GM21367 (cell line): Measurements from ENCODE around the gene ADCY9.
"Not testable (repeated sequence)": the region's sequence is repeated elsewhere in the genome, so short reads cannot be mapped to it uniquely, and the experiment has no call there.

Experiments
- ATAC-seq: cut with Tn5 transposase; IDR thresholded peaks from one replicate; pipeline ENCODE4 v1.9.1; 2021; ENCODE audit not compliant: unreplicated experiment

The ADCY9 gene

DNA sequence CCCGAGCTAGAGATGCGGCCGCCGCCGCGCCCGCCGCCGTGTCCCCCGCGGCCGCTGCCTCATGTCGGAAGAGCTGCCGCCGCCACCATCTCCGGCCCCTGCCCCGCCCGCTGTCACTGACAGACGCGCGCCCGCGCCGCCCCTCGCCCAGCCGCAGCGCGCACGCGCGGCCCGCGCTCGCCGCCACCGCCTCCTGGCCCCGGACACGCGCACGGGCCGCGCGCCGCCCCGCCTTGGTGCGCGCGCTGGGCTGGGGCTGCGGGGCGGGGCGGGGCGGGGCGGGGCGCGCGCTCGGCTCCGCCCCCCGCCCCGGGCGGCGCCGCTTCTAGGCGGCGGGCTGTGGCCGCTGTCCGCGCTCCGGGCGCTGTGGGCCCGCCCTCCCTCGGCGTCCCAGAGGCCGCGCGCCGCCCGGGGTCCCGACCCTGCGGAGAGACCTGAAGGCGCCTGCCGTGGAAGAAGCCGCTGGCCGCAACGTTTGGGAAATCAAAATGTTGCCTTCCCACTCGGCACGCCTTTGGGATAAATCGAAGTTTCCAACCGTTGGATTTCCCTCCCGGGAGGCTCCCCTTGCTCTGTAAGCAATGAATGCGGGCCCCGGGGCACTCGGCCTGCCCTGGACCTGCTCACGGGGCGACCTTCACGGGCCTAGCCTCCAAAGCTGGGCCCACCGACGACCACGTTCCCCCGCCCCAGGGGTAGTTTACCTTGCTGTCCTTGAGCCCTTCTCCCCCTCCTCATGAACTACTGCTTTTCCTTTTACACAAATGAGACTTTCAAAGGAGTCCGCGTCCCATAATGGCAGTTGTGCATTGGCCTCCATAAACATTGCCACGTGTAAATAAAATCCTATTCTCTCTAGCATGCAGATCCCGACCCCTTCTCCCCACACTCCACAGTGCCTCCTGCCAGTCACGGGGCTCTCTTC, at the start of gene ADCY9:
Gene ADCY9, minus strand, starts transcription at position 118 of the 925 bp plus-strand sequence. CDS start 1,000 bp downstream, outside the sequence.
- peak; percentile 49 for ATAC-seq

DNA sequence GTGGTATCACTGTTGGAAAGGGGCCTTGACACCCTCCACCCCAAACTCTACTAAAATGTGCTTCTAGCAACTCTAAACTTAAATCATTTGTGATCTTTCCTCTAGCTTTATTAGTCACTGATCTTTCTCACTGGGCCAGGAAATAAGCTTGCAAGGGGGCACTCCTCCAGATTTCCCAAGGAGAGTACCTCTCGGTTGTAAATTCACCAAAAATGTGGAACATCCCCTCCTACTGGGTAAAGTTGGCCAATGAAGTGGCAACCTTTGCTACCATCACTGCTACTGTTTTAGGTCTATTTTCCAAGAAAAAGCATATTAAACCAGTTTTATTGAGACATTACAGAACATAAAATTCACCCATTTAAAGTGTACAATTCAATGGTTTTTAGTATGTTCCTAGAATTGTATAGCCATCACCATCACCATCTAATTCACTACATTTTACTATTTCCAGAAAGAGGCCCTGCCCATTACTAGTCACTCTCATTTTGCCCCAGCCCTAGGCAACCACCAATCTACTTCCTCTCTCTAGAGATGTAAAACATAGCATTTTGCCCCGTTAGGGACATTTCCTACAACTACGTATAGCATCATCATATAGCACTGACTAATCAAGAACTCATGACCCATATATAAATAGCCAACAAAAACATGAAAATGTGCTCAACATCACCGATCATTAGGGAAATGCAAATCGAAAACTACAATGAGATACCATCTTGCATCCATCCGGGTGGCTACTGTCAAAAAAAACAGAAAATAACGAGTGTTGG, 44.6 kb upstream of the ADCY9 start:
- no peak for ATAC-seq

DNA sequence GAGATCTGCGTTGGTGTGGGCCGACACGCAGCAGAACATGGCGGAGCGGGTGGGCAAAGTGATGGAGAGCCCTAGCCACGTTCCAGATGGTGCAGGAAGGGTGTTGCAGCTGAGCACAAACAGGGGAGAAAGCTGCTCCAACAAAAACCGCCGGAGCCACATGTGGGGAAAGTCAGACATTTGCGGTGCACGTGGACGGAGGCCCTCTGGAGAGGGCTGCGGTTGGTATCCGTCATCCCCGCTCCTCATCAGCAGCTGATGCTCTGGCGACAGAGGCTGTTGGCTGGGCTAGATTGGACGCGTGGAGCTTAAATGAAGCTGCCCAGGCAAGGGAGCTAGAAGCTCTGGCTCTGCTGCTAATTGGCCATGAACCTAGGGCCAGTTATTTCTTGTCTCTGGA, 43.5 kb upstream of the ADCY9 start:
- no peak for ATAC-seq

DNA sequence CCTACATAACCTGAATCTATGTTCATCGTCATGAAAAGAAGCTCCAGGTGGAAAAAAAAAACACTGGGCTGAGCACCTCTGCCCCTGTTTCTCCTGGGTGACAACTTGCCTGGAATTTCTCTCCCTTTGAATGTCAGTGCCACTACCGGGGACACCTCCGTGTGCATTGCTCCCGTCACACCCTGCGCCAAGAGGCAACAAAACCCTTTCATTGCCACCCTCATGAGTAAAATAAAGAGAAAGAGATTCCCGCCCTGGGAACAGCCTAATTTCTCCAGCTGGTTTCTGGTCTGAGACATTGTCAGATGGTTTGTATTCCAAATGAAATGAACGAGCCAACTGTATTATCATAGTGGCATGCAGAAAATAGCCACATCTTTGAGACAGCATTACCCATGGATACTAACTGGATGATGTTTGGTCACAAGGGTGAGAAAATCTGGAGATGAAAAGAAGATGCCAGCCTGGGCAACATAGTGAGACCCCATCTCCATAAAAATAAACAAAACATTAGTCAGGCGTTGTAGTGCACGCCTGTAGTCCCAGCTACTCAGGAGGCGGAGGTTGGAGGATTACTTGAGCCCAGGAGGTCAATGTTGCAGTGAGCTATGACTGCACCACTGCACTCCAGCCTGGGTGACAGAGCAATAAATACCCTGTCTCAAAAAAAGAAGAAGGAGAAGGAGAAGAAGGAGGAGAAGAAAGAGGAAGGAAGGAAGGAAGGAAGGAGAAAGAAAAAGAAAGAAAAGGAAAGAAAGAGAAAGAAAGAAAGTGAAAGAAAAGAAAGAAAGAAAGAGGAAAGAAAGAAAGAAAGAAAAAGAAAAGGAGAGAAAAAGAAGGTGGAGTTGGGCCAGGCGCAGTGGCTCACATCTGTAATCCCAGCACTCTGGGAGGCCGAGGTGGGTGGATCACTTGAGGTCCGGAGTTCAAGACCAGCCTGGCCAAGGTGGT, 42.2 kb upstream of the ADCY9 start:
- no peak for ATAC-seq

DNA sequence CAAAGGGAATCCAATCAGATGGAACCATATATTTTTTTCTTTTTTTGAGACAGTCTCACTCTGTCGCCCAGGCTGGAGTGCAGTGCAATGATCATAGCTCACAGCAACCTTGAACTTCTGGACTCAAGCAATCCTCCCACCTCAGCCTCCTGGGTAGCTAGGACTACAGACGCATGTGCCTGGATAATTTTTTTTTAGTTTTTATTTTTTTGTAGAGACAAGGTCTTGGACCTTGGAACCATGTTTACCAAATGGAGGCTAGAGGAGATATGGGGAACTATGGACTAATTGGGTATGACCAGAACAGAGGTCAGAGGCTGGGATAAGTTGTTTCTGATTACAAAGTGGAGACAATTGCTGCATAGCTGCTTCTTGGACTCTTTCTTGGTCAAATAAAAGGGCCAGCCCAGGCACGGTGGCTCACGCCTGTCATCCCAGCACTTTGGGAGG, 41.2 kb upstream of the ADCY9 start:
- ATAC-seq: no peak

DNA sequence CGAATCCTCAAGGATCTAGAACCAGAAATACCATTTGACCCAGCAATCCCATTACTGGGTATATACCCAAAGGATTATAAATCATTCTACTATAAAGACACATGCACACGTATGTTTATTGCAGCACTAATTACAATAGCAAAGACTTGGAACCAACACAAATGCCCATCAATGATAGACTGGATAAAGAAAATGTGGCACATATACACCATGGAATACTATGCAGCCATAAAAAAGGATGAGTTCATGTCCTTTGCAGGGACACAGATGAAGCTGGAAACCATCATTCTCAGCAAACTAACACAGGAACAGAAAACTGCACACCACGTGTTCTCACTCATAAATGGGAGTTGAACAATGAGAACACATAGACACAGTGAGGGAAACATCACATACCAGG, 40.3 kb upstream of the ADCY9 start:
- not testable (repeated sequence) for ATAC-seq

DNA sequence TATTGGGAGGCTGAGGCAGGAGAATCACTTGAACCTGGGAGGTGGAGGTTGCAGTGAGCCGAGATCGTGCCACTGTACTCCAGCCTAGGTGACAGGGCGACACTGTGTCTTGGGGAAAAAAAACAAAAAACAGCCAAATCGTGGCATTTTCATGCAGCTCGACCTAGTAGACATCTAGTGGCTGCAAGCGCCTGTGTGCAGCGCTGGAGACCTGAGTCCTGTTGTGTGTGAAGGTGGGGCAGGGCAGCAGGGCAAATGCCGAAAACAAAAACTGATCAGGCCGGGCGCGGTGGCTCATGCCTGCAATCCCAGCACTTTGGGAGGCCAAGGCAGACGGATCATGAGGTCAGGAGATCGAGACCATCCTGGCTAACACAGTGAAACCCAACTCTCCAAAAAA, 37.1 kb upstream of the ADCY9 start:
- not testable (repeated sequence) for ATAC-seq

DNA sequence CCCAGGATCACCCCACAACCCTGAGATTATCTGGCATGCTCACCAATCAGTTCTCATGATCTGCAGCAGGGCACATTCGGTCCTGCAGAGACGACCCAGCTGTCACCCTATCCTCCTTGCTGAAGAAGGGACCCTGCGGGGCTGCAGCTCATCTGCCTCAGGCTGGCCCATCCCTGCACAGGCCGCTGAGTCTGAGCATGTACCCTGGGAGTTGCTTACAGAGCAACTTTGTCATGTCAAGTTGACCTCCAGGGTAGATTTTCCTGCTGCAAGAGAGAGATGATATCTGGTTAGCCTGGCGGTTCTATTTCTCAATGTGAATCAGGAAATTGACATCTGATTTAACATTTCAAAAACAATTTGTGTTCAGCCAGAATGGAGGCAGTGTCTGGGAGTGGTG, 36.0 kb upstream of the ADCY9 start:
- no peak for ATAC-seq

DNA sequence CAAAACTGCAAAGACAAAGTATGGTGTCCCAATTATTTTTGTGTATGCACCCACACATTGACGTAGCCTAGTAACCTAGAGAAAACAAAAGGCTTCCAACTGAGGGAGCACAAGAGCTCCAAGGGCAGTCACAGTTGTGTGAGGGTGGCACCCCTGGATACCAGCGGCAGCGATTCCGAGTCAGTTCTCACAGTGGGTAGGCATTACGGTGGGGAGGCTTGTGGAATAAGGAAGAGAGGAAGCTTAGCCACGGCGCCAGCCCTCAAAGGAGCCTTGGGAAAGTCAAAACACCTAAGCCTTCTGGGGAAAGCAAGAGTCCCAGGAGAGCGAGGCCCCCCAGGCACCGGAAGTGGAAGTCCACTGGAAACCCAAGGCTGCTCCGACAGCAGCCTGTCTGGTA, 31.0 kb upstream of the ADCY9 start:
- no peak for ATAC-seq

DNA sequence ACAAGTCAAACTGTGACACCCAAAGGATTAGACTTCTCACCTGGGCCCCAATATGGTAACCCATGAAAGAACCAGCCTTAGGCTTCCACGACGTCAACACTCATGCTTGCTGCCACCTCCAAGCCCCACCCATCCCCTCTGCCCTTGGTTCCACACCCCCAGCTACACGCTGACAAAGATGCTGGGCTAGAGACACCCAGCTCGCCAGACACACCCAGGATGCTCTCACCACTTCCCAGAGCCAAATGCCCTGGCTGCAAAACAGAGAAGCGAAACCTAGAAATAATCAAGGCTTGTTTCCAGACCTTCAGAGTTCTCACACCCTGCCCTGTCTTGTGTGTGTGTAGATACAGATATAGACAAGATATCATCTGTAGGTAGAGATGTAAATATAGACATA, 26.0 kb upstream of the ADCY9 start:
- ATAC-seq: no peak

DNA sequence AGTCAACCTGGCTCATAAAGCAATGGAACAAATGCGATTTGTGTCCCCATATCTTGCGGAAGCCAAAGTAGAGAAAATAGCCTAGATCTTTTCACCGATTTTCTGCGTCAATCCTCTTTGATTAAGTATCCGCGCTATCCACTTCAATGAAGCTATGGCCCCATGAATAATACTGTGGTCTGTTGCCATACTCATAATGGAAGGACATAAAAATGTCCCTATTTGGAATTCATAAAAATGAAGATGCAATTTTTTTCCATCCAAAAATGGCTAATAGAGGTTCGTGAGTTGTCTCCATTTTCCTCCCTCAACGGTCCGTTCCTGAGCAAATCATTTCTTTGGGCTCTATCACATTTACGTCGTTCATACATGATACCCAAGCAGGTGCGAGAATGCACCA, 25.4 kb upstream of the ADCY9 start:
- no peak for ATAC-seq

DNA sequence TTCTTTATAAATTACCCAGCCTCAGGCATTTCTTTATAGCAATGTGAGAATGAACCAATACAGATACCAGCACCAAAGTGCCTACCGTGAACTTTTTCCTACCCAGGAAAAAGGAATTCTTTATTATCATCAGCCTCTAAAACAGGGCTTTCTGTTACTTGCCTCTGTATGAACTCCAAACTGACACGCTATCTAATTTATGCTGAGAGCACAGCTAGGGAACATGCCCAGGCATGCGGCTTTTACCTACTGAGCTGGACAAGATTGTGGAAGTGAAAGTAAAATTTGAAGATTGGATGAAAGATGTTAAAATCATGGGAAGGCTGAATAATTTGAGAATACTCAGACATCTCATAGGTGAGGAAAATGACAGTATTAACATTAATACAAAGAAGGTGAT, 24.4 kb upstream of the ADCY9 start:
- ATAC-seq: no peak

DNA sequence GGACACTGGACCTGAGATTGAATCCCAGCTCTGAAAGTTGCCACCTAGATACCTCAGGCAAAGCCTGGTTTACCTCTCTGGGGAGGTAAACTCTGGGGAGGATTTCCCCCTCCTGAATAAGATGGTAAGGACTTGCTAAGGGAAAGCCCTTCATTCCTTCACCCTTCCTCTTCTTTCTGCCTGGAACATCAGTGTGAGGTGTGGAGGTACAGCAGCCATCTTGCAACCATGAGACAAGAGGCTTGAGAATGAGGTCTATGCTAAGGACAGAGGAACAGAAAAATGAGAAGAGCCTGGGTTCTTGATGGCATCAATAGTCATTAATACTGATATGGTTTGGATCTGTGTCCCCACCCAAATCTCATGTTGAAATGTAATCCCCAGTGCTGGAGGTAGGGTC, 23.7 kb upstream of the ADCY9 start:
- no peak for ATAC-seq

DNA sequence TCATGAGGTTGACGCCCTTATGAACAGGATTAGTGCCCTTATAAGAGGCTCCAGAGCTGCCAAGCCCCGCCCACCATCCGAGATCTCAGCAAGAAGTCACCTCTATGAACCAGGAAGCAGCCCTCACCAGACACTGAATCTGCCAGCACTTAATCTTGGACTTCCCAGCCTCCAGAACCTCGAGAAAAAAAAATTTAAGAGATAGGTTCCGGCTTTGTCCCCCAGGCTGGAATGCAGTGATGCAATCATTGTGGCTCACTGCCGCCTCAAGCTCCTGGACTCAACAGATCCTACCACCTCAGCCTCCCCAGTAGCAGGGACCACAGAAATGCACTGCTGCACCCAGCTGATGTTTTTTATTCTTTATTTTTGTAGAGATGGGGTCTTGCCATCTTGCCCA, 22.5 kb upstream of the ADCY9 start:
- no peak for ATAC-seq

DNA sequence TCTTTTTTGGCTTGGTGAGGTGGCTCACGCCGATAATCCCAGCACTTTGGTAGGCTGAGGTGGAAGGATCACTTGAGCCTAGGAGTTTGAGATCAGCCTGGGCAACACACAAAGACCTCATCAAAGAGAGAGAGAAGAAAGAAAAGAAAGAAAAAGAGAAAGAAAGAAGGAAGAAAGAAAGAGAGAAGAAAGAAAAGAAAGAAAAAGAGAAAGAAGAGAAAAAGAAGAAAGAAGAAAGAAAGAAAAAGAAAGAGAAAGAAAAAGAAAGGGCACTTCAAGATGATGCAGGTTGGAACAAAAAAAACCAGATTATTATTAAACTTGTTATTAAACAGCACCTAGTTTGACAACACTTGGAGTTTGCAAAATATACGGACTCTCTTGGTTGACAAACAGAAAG, 21.2 kb upstream of the ADCY9 start:
- ATAC-seq: no peak

DNA sequence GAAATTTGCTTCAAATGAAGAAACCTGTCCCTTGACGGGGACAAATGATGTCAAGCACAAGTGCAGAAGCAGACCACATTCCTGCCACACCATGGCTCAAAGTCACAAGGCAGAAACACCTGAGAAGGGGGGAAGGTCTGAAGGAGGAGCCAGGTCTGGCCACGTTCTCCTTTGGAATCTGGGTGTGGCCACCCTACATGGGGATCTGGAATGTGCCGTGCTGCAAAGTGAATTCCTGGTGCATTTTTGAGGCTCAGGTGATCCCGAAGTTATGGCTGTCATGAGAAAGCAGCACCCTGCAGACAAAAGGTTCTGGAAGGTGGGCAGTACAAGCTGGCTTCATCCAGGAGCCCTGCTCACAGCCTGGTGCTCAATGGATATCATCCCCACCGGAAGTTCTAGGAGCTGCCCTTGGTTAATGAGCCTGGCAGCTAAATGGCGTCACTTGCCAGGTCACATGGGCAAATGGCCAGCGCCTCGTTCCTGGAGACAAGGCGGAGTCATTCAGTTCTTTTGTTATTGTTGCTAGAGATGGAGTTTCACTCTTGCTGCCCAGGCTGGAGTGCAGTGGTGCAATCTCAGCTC, 20.1 kb upstream of the ADCY9 start:
- ATAC-seq: no peak

DNA sequence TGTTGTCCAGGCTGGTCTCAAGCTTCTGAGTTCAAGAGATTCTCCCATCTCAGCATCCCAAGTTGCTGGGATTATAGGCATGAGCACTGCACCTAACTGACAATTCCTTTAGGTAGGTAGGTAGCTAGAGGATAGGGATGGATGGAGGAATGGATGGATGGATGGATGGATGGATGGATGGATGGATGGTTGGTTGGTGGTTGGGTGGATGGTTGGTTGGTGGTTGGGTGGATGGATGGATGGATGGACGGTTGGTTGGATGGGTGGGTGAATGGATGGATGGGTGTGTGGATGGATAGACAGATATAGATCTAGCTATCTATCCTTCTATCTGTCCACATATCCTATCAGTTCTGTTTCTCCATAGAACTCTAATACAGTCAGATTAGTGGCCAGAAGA, 19.3 kb upstream of the ADCY9 start:
- ATAC-seq: no peak

DNA sequence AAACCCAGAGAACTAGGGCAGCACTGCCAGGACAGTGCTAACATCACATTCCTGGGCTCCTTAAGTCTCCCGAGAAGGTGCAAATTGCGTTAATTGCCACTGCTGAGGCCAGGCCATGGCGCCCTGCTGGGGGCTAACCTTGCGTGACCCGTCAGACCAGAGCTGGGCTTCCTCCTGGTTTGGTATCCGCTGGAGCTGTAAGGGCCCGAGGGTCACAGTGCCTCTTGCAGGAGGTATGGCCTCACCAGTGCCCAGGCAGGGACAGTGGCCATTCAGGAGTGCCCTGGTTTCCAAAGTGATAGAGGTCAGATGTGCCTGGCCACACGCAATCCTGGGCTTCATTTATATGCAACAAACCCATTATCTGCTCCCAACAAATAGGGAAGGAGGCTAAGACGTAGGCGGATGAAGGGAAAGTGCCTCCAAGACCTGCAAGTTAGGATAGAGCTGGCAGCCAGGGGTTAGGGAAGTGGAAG, 17.7 kb upstream of the ADCY9 start:
- no peak for ATAC-seq

DNA sequence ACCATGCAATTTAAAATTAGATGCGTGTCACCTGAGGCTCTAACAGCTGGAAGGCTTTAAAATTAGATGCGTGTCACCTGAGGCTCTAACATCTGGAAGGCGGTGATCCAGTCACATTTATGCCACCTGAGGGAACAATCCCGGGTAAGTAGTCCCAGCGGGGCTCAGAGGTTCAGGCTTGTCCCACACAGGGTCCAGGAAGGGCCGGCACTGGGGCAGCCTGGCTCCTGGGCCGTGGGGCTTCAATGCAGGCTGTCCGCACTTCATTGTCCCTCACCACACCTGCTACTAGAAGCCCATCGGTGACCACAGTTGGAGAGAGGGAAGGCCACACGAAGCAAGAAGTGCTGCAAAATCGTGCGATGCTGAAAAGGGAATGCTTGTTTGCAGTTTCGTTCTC, 15.4 kb upstream of the ADCY9 start:
- ATAC-seq: no peak

DNA sequence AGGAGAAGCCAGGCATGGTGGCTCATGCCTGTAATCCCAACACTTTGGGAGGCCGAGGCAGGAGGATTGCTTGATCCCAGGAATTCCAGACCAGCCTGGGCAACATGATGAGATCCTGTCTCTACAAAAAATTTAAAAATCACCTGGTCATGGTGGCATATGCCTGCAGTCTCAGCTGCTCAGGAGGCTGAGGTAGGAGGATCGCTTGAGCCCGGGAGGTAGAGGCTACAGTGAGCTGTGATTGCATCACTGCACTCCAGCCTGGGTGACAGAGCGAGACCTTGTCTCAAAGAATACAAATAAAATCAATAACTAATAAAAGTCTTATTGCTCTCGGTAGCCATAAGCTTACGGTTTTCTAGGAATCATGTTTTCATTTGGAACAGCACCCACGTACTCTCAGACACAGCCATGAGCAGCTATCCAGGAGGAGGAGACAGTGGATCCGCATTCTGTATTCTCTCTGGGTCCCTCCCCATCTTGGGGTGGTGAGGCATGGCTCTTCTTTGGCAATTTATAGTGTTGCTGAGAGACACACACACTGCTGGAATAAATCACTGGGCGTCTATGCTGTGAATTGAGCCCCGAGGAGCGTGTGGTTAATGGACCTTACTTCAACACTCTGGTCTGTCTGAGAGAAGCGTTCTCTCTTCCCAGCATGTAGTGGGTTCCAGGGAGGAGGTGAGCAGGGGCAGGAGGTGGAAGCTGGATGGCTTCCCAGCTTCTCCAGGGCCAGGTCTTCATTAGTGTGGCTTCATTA, 8.5 kb upstream of the ADCY9 start:
- no peak for ATAC-seq
